ENCODE measurements around the gene BCAT1. TPM values are rescaled to one million over a fixed set of nuclear protein-coding genes. Genes with fewer than 3 reads are reported as not detected.

Gene BCAT1
- total and polyA plus RNA-seq, 8 donors: 1.3 to 33.0 (median 7.4) TPM

GRCh38 chr12:24901576-24902461, 47.1 kb downstream of the BCAT1 start:
- Histone ChIP-seq H3K27ac (peak overlapping the region in 3 of 5 donors; percentile 15 to 78 (median 57)), H3K27me3 (peaks cover 0 to 33% (median 11%) of the 10 kb centered on the region in 3 donors), H3K4me3 (peak overlapping the region; percentile 48 to 79 (median 70)), H3K4me1 (peaks cover 16 to 22% (median 20%) of the 10 kb centered on the region in 4 donors), H3K36me3 (no peaks in the 10 kb centered on the region), H3K9me3 (no peaks in the 10 kb centered on the region)
- DNase-seq: peak in 1 of 2 donors; percentile 49
- intact Hi-C loops (cut with DNase I; ENCODE audit: low total_unique reads): no loop called here
- WGBS, 5 donors: 26 to 42% (median 34%) methylated on average over 33 of the region's 33 CpGs
- TF ChIP-seq CTCF (IDR thresholded peaks at IDR 0.05) (no peak), POLR2A (IDR thresholded peaks at IDR 0.05) (no peak), POLR2AphosphoS5 (IDR thresholded peaks at IDR 0.05) (no peak), EP300 (IDR thresholded peaks at IDR 0.05) (no peak)

- 85 to 90% (median 89%) methylated on average over 3 of the region's 3 CpGs for WGBS, 5 donors
- H3K27ac ChIP-seq: peak overlapping the region in 1 of 5 donors; percentile 40
- no peak for TF ChIP-seq CTCF (IDR thresholded peaks at IDR 0.05)
- no peak for TF ChIP-seq POLR2AphosphoS5 (IDR thresholded peaks at IDR 0.05)
- no peak for TF ChIP-seq POLR2A (IDR thresholded peaks at IDR 0.05)
- TF ChIP-seq EP300 (IDR thresholded peaks at IDR 0.05): no peak
- peaks cover 0 to 33% (median 11%) of the 10 kb centered on the region in 3 donors for H3K27me3 ChIP-seq
- no peak for DNase-seq
- no peaks in the 10 kb centered on the region for H3K9me3 ChIP-seq
- H3K36me3 ChIP-seq: no peaks in the 10 kb centered on the region
- intact Hi-C loops (cut with DNase I; ENCODE audit: low total_unique reads): no loop called here
- peaks cover 16 to 22% (median 20%) of the 10 kb centered on the region in 4 donors for H3K4me1 ChIP-seq
- no peak overlapping the region for H3K4me3 ChIP-seq
Observed at GRCh38 chr12:24900196-24900595, 48.7 kb downstream of the BCAT1 start.

- WGBS, 5 donors: 84 to 92% (median 91%) methylated on average over 4 of the region's 4 CpGs
- Histone ChIP-seq H3K27ac (no peak overlapping the region), H3K4me1 (peaks cover 16 to 22% (median 20%) of the 10 kb centered on the region in 4 donors), H3K27me3 (peaks cover 0 to 30% (median 11%) of the 10 kb centered on the region in 3 donors), H3K4me3 (no peak overlapping the region), H3K36me3 (no peaks in the 10 kb centered on the region), H3K9me3 (no peaks in the 10 kb centered on the region)
- intact Hi-C loops (cut with DNase I; ENCODE audit: low total_unique reads): no loop called here
- TF ChIP-seq POLR2AphosphoS5 (IDR thresholded peaks at IDR 0.05): no peak
- no peak for DNase-seq
Observed at GRCh38 chr12:24899503-24900075, 49.3 kb downstream of the BCAT1 start.

- 89 to 99% (median 92%) methylated on average over 3 of the region's 3 CpGs for WGBS, 5 donors
- Histone ChIP-seq H3K27me3 (peaks cover 0 to 21% (median 7%) of the 10 kb centered on the region in 3 donors), H3K4me1 (peaks cover 13 to 21% (median 19%) of the 10 kb centered on the region in 4 donors), H3K27ac (no peak overlapping the region), H3K36me3 (no peaks in the 10 kb centered on the region), H3K9me3 (no peaks in the 10 kb centered on the region), H3K4me3 (no peak overlapping the region)
- TF ChIP-seq CTCF (IDR thresholded peaks at IDR 0.05): no peak
- no peak for TF ChIP-seq POLR2A (IDR thresholded peaks at IDR 0.05)
- TF ChIP-seq POLR2AphosphoS5 (IDR thresholded peaks at IDR 0.05): no peak
- TF ChIP-seq EP300 (IDR thresholded peaks at IDR 0.05): no peak
- intact Hi-C loops (cut with DNase I; ENCODE audit: low total_unique reads): no loop called here
- DNase-seq: no peak
Observed at GRCh38 chr12:24898606-24899005, 50.3 kb downstream of the BCAT1 start.
